GM23248 (cell line): ENCODE results near the gene LIME1.

ENCODE experiments used
- EZH2 ChIP-seq: fragments of 200-600 bp; sonication (generic); IDR thresholded peaks from 2 replicates; pipeline ENCODE4 v1.6.1; 2018; ENCODE audit warnings: antibody characterized with exemption, mild to moderate bottlenecking; ENCODE audit not compliant: insufficient read depth, poor library complexity, severe bottlenecking
- EZH2phosphoT487 ChIP-seq: fragments of 200-600 bp; sonication (generic); IDR thresholded peaks from 2 replicates; pipeline ENCODE4 v1.6.1; 2018; ENCODE audit warnings: antibody characterized with exemption, moderate library complexity, mild to moderate bottlenecking, low read depth; ENCODE audit not compliant: insufficient read depth

- TF ChIP-seq EZH2phosphoT487, result no peak
- no peak for TF ChIP-seq EZH2
Observed at GRCh38 chr20:63749597-63750508, 13.4 kb downstream of the LIME1 start.
